HG03280 (cell line): ENCODE data around the gene TRMT44.
"Not testable (repeated sequence)": the region's sequence is repeated elsewhere in the genome, so short reads cannot be mapped to it uniquely, and the experiment has no call there.

Experiments
- ATAC-seq: cut with Tn5 transposase; IDR thresholded peaks from one replicate; pipeline ENCODE4 v1.9.1; 2021; ENCODE audit warnings: mild to moderate bottlenecking, moderate library complexity; ENCODE audit not compliant: unreplicated experiment

The TRMT44 gene

DNA sequence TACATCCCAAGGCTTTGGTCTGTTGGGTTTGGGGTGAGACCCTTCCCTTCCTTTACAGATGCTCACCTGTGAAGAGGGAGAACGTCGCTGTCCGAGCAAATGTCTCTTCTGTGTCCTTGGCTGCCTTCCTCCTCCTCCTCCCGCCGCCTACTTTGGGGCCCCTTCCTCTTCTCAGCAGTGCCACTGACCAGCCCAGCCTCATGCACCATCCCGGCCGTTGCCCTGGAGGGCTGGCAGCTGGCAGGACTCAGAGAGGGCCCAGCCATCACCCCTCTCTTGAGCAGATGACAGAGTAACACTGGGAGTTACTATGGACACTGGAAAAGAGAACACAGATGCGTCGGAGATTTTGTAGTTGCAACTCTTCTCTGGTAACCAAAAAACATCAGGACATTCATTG lies 68.2 kb downstream of the TRMT44 start:
- no peak for ATAC-seq

DNA sequence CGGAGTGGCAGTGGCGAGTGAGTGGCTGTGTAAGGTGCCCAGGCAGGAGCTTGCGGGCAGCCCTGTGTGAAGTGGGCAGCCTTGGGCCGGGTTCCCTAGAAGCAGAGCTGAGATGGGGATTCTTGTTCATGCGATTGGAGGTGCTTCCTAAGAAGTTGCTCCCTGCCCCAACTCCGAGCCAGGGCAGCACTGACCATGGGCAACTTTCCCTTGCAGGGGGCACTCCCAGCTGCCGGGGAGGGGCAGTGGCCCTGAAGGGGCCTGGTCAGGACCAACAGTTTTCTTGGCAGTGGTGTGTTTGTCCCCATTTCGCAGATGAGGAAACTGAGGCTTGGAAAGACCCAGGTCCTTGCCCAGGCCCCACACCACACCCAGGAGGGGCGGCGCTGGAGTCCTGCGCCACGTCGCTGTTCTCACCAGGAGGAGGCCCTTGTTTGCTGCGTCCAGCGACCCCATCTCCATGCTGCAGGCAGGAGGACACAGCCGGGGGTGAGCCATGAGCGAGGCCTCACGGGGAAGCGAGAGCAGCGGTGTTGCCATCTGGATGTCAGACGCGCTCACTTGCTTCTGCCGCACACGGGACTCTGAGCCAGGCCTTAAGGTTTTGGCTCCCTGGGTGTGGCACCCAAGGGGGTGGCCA lies 68.9 kb downstream of the TRMT44 start:
- ATAC-seq: no peak

DNA sequence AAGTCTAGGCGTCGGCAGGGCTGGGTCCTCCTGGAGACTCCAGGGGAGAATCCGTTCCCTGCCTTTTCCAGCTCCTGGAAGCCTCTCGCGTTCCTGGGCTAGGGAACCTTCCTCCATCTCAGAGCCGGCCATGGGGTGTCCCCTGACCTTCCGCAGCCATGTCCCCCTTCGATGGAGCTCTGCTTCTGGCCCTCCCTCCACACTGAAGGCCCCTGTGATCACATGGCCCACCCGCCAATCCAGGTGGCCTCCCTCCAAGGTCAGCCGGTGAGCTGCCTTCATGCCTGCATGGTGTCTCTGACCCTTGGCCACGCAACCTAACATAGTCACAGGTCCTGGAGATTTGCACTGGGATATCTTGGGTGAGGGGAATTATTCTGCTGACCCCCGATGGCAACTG lies 69.6 kb downstream of the TRMT44 start:
- no peak for ATAC-seq

DNA sequence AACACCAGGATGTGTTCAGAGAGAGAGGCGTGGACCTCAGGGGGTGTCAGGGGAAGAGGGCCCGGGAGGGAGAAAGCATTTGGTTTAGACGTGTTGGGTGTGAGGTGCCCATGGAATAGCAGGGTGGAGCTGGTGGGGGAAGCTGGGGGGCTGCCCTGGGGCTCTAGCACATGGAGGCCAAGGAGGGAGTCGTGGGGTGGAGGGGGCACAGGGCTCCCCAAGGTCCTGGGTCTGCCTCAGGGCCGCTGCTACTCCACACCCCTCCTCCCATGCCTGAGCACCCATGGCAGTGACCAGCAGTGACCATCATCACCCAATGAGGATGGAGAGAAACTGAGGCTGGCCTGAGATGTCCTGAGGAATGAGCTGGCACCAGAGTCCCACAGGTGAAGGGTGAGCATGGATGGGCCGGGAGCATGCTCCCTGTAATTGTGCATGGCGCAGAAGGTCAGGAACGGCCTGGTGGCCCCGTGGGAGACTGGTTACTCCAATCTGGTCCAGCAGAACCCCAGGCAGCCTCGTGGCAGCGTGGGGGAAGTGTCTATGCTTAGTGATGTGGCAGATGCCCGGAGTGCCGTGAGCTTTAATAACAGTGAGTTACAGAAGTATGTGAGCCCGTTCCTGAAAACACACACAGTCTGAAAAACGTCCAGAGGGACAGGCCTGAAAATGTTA lies 70.2 kb downstream of the TRMT44 start:
- no peak for ATAC-seq

DNA sequence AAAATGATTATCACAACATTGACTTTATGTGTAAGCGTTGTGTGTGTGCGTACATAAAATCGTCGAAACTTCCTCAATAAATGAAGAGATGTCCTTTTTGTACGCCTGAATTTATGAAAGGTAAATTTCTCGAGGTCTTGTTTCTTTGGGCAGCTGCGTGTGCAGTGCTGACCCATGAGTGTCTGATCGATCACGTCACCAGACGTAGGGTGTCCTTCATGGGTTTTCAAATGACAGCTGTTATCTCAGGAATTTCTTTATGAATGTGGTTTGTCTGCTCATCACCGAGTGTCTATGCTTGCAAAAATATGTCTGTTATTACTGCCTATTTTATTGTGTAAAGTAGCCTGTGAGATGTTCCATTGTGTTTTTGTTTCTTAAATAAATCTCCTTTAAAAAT lies 71.9 kb downstream of the TRMT44 start:
- no peak for ATAC-seq

DNA sequence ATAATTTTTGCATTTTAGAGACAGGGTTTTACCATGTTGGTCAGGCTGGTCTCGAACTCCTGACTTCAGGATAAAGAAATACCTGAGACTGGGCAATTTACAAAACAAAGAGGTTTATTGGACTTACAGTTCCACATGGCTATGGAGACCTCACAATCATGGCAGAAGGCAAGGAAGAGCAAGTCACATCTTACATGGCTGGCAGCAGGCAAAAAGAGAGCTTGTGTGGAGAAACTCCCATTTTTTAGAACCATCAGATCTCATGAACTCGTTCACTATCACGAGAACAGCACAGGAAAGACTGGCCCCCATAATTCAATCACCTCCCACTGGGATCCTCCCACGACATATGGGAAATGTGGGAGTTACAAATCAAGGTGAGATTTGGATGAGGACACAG lies 72.5 kb downstream of the TRMT44 start:
- not testable (repeated sequence) for ATAC-seq

DNA sequence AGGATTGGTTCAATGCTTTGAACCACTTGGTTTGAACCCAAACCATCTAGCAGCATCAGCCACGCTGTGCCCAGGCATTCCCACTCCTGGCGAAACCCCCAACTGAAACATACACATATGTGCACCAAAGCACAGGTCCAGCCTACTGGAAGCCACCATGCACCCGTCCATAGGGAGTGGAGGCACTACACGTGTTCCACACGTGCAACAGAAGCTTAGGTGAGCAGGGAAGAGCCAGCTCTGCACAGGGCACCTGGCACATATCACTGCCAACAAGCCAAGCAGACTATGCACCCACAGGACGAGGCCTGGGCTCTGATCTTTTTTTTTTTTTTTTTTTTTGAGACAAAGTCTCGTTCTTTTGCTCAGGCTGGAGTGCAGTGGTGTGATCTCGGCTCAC lies 73.4 kb downstream of the TRMT44 start:
- ATAC-seq: no peak

DNA sequence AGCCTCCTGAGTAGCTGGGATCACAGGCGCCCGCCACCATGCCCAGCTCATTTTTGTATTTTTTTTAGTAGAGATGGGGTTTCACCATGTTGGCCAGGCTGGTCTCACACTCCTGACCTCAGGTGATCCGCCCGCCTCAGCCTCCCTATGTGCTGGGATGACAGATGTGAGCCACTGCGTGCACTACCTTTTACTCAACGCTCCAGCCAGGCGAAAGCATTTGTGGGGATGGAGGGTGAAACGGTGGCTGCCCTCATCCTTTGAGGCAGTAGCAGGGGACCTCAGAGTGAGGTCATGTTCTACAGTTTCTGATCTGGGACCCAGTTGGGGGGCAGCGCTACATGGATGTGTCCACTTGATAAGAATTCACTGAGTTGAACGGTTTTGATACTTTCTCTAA lies 73.8 kb downstream of the TRMT44 start:
- no peak for ATAC-seq

DNA sequence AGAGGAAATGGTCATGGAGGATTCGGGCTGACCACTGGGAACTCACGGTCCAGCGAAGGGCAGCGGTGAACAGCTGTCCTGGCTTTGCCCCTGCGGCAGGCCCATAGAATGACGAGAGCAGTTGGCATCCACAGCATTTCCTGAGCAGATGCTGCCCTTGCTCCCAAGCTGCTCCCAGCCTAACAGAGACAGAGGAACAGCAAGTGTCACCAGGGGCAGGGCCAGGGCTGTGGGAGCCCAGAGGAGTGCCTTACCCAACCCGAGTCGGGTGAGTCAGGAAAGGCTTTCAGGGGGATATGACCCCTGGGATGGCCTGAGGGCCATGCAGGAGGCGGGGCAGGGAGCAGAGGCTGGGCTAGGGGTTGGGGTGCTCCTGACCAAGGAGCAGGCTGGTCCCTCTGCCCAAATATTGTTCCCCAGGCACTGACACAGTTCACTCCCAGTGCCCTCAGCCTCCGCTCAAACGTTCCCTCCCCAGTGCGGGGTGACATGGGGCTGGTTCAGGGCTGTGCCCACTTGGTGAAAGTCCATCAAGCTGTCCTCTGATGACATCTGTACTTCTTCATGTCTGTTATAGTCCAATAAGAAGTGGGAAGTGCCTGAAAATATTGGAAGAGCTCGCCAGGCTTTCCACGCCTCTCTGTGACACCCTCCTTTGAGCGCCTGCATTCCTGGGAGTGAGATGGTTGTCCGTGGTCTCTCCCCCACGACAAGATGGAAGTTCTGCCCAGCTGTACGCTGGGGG lies 74.9 kb downstream of the TRMT44 start:
- ATAC-seq: no peak

DNA sequence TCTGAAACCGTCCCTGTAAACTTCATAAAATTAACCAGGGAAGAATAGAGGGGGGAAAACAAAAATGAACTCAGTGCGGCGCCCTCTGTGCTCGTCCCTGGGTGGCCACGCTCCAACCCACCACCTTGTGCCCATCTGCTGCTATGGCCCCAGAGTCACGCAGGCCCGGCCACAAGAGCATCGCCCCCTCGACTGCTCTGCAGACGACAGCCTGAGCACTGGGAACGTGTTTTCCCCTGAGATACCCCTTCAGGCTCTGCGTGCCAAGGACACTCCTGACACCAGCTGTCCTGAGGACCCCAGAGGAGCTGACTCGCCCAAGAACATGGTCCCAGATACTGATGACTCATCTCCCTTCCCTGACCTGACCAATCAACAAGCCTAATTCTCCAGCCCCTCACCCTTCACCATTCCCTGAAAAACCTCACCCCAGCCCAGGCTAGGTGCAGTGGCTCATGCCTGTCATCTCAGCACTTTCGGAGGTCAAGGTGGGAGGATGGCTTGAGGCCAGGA lies 75.5 kb downstream of the TRMT44 start:
- no peak for ATAC-seq

DNA sequence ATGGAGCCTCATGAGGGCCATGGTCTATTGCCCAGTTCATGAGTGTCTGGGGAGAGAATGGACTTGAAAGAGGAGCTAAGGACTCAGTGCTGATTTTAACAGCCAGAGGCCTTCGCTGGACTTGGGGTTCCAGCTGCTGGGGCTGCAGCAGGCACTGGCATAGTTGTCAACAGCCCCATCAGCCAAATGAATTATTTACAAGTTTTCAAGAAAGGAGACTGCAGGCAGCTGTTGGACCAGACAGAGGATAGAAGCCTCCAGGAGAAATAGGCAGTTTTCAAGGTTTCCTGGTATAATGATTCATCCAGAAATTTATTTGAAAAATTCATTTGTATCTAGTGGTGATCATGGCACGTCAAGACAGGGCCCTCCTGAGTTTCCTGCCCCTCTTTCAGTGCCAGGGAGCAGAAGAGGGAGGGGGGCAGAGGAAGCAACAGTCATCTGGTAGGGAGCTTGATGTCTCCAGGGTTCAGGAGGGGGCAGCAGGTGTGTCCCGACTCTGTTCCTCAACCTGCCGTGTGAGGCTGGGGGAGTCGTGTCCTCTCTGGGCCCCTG lies 76.5 kb downstream of the TRMT44 start:
- ATAC-seq: no peak

DNA sequence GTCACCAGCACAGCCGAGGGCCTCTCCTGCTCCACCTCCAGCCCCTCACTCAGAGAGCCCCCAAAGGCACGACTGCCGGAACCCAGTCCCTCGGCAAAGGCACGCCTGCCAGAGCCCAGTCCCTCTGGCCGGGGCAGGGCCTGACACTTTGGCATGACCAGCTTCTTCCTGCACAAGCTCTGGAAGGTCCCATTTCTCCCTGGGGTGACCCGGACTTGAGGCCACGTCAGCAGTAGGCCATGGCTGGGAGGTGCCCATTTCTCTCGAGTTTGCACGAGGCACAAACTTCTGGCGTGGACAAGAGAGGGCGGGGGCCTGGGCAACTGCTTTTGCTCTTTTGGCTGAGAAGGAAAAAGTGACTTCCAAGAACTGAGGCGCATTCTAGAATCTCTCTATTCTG lies 77.4 kb downstream of the TRMT44 start:
- ATAC-seq: no peak

DNA sequence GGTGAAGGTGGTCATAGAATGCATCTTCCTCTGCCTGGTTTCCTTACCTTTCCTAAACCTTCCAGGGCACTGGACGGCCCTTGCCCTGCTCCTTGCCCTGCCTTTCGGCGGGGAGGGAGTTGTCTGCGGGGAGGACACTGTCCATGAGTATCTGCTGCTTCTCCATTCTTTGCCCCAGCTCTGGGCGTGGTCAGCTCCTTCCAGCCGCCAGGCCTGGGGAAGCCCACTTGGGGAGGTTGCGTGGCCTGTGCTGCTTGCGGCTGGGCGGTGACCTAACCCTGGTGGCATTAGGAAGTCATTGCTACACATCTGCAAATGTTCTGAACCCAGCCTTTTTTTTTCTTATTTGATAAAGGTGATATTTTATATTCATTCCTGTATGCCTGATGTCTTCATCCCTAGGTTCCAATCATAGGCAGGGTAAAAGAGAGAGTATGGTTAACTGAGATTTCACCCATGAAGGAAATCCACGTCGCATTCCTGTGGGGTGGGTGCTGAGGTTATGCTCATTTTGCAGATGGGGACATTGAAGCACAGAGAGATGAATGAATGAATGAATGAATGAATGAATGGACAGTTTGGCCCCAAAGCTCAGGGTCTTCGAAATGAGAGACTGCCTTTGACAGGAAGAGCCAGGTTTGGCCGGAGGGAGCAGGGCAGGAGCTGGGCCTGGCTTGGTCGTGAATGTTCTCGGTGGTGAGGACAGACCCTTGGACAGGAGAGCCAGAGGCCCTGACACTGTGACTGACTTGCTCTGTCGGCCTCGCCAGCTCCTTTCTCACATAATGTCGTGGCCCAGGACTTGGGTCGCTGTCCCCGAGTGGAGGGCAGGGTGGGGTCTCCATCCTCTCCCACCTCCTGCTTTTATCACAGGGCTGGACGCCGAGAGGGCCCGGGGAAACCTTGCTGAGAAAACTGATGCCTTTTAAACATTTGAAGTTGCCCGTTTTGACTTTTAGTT lies 81.9 kb downstream of the TRMT44 start:
- no peak for ATAC-seq

DNA sequence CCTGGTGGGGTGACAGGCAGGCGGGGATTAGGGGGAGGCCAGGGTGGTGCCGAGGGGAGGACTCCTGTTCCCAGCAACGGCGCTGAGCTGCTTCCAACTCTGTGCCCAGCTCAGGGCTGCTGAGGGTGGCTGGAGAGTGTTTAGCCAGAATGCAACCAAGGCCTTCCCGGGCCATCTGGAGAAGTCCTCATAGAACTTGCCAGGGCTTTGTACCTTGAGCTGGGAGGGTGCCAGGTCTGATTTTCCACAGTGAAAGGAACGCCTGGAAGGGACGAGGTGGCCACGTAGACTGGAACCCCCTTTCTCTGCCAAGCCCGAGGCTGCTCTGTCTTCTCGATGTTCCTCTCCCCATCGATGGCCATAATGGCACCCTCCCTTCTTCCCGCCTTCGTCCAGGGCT lies 82.6 kb downstream of the TRMT44 start:
- no peak for ATAC-seq

DNA sequence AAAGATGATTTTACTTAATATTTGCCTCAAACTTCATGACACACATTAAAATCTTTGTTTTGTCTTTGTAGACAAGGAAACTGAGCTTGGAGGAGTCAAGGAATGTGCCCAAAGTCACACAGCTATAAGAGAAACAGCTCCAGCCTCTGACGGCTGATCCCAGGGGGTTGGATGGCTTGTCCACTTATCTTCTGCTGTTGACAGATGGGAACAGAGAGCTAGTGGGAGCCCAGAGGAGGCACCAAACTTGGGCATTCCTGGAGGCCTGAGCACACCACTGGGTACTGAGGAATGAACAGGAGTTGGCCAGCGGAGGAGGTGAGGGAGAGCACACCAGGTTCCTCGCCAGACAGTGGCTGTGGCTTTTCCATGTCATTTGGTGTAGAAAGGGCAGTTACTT lies 83.2 kb downstream of the TRMT44 start:
- ATAC-seq: no peak

DNA sequence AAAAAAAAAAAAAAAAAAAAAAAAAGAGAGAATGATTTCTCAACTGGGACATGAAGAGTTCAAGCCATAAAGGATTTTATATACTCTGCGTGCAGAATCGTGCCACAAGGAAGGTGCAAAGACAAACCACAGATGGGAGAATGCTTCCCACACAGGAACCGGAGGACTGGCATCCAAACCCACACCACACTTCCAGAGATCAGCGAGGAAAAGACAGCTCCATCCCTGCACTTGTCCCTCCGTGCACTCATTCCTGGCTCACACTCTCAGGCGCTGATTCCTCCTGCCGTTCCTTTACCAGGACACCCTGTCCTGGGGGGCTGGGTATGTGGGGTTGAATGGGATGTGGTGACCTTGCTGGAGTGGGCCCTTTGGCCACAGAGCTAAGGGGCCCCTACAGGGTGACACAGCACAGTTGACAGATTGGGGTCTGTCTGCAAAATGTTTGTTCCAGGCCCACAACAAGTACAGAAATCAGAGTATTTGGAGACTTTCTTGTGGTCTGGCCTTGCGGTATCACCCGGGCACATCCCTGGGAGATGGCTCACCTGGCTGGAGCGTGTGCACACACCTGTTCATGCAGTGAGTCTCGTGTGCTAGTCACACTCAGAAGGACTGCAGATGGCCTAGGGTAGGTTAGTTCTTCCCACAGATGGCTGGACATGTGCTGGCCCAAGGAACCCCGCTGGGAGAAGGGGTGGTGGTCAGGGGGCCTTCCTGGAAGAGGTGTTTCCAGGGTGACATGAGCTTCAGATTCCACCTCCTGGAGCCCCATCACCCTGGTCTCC lies 84.2 kb downstream of the TRMT44 start:
- ATAC-seq: no peak

DNA sequence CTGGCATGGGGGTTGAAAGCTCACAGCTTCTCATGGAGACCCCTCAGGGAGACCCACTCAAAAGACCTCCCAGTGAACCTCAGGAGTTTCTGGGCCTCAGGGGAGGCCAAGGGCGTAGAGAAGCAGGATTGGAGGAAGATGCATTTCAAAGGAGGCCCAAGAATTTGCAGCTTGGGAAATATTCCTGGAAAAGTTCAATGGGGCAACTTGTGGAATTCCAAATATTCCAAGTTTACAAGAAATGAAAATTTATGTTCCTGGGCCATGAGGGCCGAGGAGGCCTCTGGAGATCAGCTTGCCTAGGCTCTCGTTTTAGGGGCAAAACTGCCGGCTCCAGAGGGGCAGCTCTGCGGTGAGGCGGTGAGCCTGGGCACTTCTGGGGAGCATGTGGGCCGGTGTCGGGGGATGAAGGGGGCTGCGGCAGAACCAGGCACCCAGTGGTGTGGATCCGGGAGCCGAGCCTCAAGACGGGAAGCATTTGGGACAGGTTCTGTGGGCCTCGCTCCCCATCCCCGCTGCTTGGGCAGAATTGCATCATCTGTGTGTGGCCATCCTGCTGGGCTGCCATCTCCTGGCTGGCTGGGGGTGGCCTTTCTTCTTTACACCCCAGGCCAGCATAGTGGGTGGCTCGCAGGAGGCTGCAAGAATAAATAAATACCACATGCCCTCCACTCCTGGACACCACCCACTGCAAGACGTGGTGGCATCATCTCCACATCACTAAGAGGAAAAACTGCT lies 85.0 kb downstream of the TRMT44 start:
- ATAC-seq: no peak
